SU-DHL-6 (cell line): ENCODE results near the gene C1orf35.

Experiments used
- H2AFZ ChIP-seq: fragments of 200-600 bp; sonication (generic); 2 replicates; pipeline ENCODE4 v1.6.1; 2014; ENCODE audit warnings: low read depth, mild to moderate bottlenecking, moderate library complexity, mixed read lengths, antibody characterized with exemption, low read length; ENCODE audit not compliant: severe bottlenecking
- H3F3A ChIP-seq: fragments of 200-600 bp; shearing (Covaris generic); 2 replicates; pipeline ENCODE4 v1.6.0; 2016; ENCODE audit warnings: antibody characterized with exemption, mild to moderate bottlenecking; ENCODE audit not compliant: insufficient read depth
- H3K27ac ChIP-seq: fragments of 200-600 bp; sonication (generic); 2 replicates; pipeline ENCODE4 v1.5.1; 2016; ENCODE audit warnings: low read depth, mild to moderate bottlenecking, low read length, moderate library complexity, mixed read lengths
- H3K27me3 ChIP-seq: fragments of 200-600 bp; sonication (generic), shearing (Covaris generic); 2 replicates; pipeline ENCODE4 v1.6.0; 2014; ENCODE audit warnings: mild to moderate bottlenecking, low read length
- H3K36me3 ChIP-seq: fragments of 200-600 bp; sonication (generic); 2 replicates; pipeline ENCODE4 v1.6.1; 2014; ENCODE audit warnings: mild to moderate bottlenecking, low read length, mixed read lengths
- H3K4me2 ChIP-seq: fragments of 300-600, 200-600 bp; shearing (Covaris generic), sonication (generic); 2 replicates; pipeline ENCODE4 v1.6.0; 2014; ENCODE audit warnings: low read length, low read depth, mild to moderate bottlenecking; ENCODE audit not compliant: poor library complexity, severe bottlenecking
- H3K4me3 ChIP-seq: fragments of 200-600 bp; sonication (generic); 2 replicates; pipeline ENCODE4 v1.5.1; 2014; ENCODE audit warnings: antibody characterized with exemption, low read length, mild to moderate bottlenecking, mixed read lengths; ENCODE audit not compliant: insufficient read depth, poor library complexity, severe bottlenecking
- H3K79me2 ChIP-seq: fragments of 200-600 bp; sonication (generic); 2 replicates; pipeline ENCODE4 v1.6.1; 2014; ENCODE audit warnings: mild to moderate bottlenecking, low read length, moderate library complexity; ENCODE audit not compliant: insufficient read depth
- H3K9ac ChIP-seq: fragments of 200-600 bp; sonication (generic); 2 replicates; pipeline ENCODE4 v1.7.0; 2014; ENCODE audit warnings: mild to moderate bottlenecking, low read length
- H3K9me2 ChIP-seq: fragments of 200-600 bp; sonication (generic); replicated peaks from 2 replicates; pipeline ENCODE4 v1.6.1; 2014; ENCODE audit warnings: low read length; ENCODE audit not compliant: insufficient read depth
- H3K9me3 ChIP-seq: fragments of 200-600 bp; sonication (generic); 2 replicates; pipeline ENCODE4 v1.6.1; 2014; ENCODE audit warnings: low read length, mixed read lengths; ENCODE audit not compliant: insufficient read depth
- H4K20me1 ChIP-seq: fragments of 200-600 bp; sonication (generic); 2 replicates; pipeline ENCODE4 v1.6.1; 2014; ENCODE audit warnings: low read depth, mild to moderate bottlenecking, antibody characterized with exemption, low read length, moderate library complexity, mixed read lengths
- CTCF ChIP-seq: fragments of 200-600 bp; sonication (generic); IDR thresholded peaks from one replicate; pipeline ENCODE4 v1.5.1; 2017; ENCODE audit warnings: antibody characterized with exemption, mild to moderate bottlenecking, low read length, moderate library complexity; ENCODE audit not compliant: insufficient read depth, poor library complexity, severe bottlenecking
- EZH2phosphoT487 ChIP-seq: fragments of 200-600 bp; sonication (generic), shearing (Covaris generic); conservative IDR thresholded peaks from 2 replicates; pipeline ENCODE4 v1.6.1; 2018; ENCODE audit warnings: mild to moderate bottlenecking, antibody characterized with exemption, low read length, moderate library complexity, mixed read lengths

The C1orf35 gene

DNA sequence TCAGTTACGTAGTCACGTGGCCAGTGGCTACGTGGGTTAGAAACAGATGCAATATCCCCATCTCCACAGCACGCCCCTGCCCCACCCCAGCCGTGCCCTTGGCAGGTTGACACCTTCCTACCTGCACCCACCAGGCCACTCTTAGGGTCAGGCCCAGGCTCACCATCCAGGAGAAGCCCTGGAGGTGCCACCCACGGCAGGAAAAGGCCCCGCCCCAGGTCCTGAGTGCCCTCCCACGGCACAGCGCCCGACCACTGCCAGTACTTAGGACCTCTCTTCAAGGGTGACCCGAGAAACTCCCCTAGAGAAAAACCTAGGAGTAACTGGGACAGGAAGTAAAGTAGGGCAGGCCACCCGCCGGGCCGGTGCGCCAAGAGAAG is 1.5 kb downstream of the C1orf35 start:
- no peaks in the 10 kb centered on the region for H3K36me3 ChIP-seq
- peak overlapping the region; percentile 48 for H3K27ac ChIP-seq

DNA sequence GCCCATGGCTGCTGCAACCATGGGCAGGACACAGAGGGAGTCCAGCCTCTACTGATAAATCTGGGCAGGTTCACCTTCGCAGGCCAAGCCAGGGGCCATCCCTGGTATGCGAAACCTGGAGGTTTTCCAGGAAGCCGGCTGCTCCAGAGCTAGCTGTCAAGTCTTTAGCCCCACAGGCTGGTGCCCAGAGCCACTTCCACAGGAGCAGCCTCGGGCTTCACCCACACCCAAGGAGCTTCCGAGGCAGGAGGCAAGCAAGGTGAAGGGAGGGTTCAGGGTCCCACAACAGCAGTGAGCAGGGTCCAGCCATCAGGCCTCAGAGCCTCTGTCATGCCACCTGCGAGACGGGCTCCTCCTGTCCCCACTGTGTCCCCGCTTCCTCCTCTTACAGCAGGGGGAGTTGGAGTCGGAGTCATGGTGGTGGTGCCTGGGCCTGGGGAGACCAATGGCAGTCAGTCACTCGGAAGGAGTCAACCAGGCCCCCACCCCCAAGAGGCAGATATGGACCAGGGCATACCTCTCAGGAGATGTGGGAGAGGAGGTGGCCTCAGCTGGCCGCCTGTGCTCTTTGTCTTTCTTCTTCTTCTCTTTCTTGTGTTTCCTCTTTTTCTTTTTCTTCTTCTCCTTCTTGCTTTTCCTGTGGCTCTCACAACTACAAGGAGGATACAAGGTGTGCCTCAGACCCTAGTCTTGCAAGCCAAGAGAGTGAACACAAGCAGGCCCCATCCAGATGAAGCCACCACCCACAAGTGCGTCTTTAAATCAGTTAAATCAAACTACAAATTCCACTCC is 2.1 kb downstream of the C1orf35 start:
- Histone ChIP-seq H4K20me1 (no peaks in the 10 kb centered on the region; the same call in 1 of the 2 replicates), H3F3A (peaks cover 26% of the 10 kb centered on the region), H3K79me2 (peaks cover 16% of the 10 kb centered on the region)

More for the DNA sequence above, 1.5 kb downstream of the C1orf35 start:
- Histone ChIP-seq H3K4me2 (peak overlapping the region; percentile 55), H2AFZ (no peak overlapping the region), H3K27me3 (no peaks in the 10 kb centered on the region), H3K9me3 (no peaks in the 10 kb centered on the region), H3K79me2 (peaks cover 10% of the 10 kb centered on the region; the same call in 1 of the 2 replicates), H4K20me1 (no peaks in the 10 kb centered on the region), H3K9me2 (no peaks in the 10 kb centered on the region), H3K9ac (peak overlapping the region; percentile 81), H3F3A (peaks cover 26% of the 10 kb centered on the region), H3K4me3 (peak overlapping the region; percentile 79)
- TF ChIP-seq CTCF (no peak), EZH2phosphoT487 (no peak)

DNA sequence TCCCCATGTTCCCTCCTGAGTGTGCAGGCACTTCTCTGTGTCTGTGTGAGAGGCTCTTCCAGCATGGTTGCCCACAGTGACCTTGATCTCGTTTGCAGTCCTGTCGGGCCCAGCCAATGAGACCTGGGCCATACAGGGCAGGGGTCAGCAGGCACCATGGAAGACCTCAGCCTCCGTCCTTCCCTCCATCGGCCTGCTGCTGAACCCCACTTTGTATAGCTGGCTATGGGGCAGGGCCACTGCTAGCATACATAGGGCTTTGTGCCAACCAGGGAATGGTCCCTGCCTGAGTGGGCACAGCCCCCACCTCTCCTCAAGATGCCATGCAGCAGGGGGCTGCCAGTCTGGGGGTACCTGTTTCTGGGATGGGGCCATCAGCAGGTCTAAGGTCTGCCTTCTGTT is 3.8 kb downstream of the C1orf35 start:
- H3K9ac ChIP-seq, result no peak overlapping the region
- H3K27me3 ChIP-seq, result no peaks in the 10 kb centered on the region
- H2AFZ ChIP-seq, result no peak overlapping the region
- peaks cover 32% of the 10 kb centered on the region for H3K79me2 ChIP-seq
- TF ChIP-seq EZH2phosphoT487 (no peak), CTCF (no peak)
- peaks cover 8% of the 10 kb centered on the region for H3K36me3 ChIP-seq
- no peak overlapping the region for H3K4me2 ChIP-seq
- peaks cover 8% of the 10 kb centered on the region; the same call in 1 of the 2 replicates for H3K9me3 ChIP-seq
- no peak overlapping the region for H3K27ac ChIP-seq
- H4K20me1 ChIP-seq, result peaks cover 15% of the 10 kb centered on the region
- no peaks in the 10 kb centered on the region for H3K9me2 ChIP-seq
- no peak overlapping the region for H3K4me3 ChIP-seq
- peaks cover 25% of the 10 kb centered on the region for H3F3A ChIP-seq

More for the DNA sequence above, 2.1 kb downstream of the C1orf35 start:
- no peaks in the 10 kb centered on the region for H3K36me3 ChIP-seq
- H3K4me3 ChIP-seq, result peak overlapping the region; percentile 79
- H3K9me3 ChIP-seq, result no peaks in the 10 kb centered on the region
- no peak overlapping the region for H2AFZ ChIP-seq
- TF ChIP-seq EZH2phosphoT487 (no peak), CTCF (no peak)
- peak overlapping the region; percentile 48 for H3K27ac ChIP-seq
- H3K27me3 ChIP-seq, result no peaks in the 10 kb centered on the region
- H3K9me2 ChIP-seq, result no peaks in the 10 kb centered on the region
- peak overlapping the region; percentile 81 for H3K9ac ChIP-seq
- peak overlapping the region; percentile 55 for H3K4me2 ChIP-seq
